ENCODE data around the gene SLC39A7. TPM values are rescaled to one million over a fixed set of nuclear protein-coding genes. Genes with fewer than 3 reads are reported as not detected.

Gene SLC39A7
- total RNA-seq, 6 experiments from 2014 or later: 215 to 240 (median 225) TPM

- peaks cover 12% of the 10 kb centered on the region for H3K9me3 Mint-ChIP-seq
- H3K4me3 Mint-ChIP-seq: no peak overlapping the region
- H3K27ac Mint-ChIP-seq: no peak overlapping the region
- DNase-seq: no peak
- H3K36me3 Mint-ChIP-seq (ENCODE audit: low read depth): peaks cover 7% of the 10 kb centered on the region
- peaks cover 33% of the 10 kb centered on the region for H3K27me3 Mint-ChIP-seq (ENCODE audit: insufficient read depth)
- TF ChIP-seq, protein P1, sequence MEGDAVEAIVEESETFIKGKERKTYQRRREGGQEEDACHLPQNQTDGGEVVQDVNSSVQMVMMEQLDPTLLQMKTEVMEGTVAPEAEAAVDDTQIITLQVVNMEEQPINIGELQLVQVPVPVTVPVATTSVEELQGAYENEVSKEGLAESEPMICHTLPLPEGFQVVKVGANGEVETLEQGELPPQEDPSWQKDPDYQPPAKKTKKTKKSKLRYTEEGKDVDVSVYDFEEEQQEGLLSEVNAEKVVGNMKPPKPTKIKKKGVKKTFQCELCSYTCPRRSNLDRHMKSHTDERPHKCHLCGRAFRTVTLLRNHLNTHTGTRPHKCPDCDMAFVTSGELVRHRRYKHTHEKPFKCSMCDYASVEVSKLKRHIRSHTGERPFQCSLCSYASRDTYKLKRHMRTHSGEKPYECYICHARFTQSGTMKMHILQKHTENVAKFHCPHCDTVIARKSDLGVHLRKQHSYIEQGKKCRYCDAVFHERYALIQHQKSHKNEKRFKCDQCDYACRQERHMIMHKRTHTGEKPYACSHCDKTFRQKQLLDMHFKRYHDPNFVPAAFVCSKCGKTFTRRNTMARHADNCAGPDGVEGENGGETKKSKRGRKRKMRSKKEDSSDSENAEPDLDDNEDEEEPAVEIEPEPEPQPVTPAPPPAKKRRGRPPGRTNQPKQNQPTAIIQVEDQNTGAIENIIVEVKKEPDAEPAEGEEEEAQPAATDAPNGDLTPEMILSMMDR (IDR thresholded peaks at IDR 0.05): no peak
- H3K4me1 Mint-ChIP-seq (ENCODE audit: low read depth): peaks cover 18% of the 10 kb centered on the region
These were observed 43.7 kb upstream of the SLC39A7 start for GRCh38 chr6:33156964-33157363.

- Mint-ChIP-seq H3K27ac (no peak overlapping the region), H3K4me1 (ENCODE audit: low read depth) (peaks cover 21% of the 10 kb centered on the region), H3K27me3 (ENCODE audit: insufficient read depth) (peaks cover 27% of the 10 kb centered on the region), H3K36me3 (ENCODE audit: low read depth) (no peaks in the 10 kb centered on the region), H3K4me3 (no peak overlapping the region), H3K9me3 (no peaks in the 10 kb centered on the region)
- TF ChIP-seq, protein P1 (IDR thresholded peaks at IDR 0.05): no peak
- DNase-seq: no peak
These were observed 40.6 kb upstream of the SLC39A7 start for GRCh38 chr6:33160096-33160495.

DNA sequence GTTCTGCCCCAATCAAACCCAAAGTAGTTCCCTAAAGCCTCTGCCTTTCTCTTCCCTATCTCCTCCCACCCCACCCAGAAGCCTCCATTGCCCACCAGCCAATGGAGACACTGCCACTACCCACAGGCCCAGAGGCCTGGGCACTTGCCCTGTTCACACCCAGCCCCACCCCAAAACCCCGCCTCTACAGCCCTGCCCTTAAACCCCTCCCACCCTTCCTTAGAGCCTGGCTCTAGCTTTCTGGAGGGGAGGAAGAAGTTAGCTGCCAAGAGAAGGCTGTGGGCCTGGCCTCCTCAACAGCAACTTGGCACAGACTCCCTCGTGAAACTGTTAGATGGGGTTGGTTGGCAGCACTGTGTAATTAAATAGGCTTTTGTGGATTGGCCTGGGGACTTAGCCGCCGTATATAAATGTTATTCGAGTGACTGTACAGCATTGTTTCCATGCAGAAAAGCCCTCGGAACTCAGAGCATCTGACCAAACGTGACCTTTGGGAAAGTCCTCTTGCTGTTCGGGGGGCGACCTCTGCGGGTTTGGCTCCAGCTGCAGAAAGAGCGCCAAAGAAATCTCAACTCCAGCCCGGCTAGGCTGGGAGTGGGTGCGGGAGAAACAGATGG is 39.8 kb upstream of the SLC39A7 start:
- H3K27ac Mint-ChIP-seq: peak overlapping the region; percentile 64
- DNase-seq: peak; percentile 92
- no peaks in the 10 kb centered on the region for H3K9me3 Mint-ChIP-seq
- peaks cover 21% of the 10 kb centered on the region for H3K4me1 Mint-ChIP-seq (ENCODE audit: low read depth)
- peaks cover 25% of the 10 kb centered on the region for H3K27me3 Mint-ChIP-seq (ENCODE audit: insufficient read depth)
- no peaks in the 10 kb centered on the region for H3K36me3 Mint-ChIP-seq (ENCODE audit: low read depth)
- H3K4me3 Mint-ChIP-seq: peak overlapping the region; percentile 83
- TF ChIP-seq, protein P1 (IDR thresholded peaks at IDR 0.05): no peak

GRCh38 chr6:33161354-33162331 is 39.0 kb upstream of the SLC39A7 start:
- Mint-ChIP-seq H3K36me3 (ENCODE audit: low read depth) (no peaks in the 10 kb centered on the region), H3K27ac (peak overlapping the region; percentile 64), H3K4me3 (peak overlapping the region; percentile 83), H3K4me1 (ENCODE audit: low read depth) (peaks cover 21% of the 10 kb centered on the region), H3K27me3 (ENCODE audit: insufficient read depth) (peaks cover 31% of the 10 kb centered on the region), H3K9me3 (no peaks in the 10 kb centered on the region)
- TF ChIP-seq, protein P1 (IDR thresholded peaks at IDR 0.05): peak; percentile 94
- DNase-seq: peak; percentile 53

GRCh38 chr6:33163540-33163939 is 37.1 kb upstream of the SLC39A7 start:
- Mint-ChIP-seq H3K4me1 (ENCODE audit: low read depth) (peaks cover 21% of the 10 kb centered on the region), H3K27me3 (ENCODE audit: insufficient read depth) (peaks cover 26% of the 10 kb centered on the region)
- TF ChIP-seq, protein P1 (IDR thresholded peaks at IDR 0.05): no peak

More at GRCh38 chr6:33163540-33163939, 37.1 kb upstream of the SLC39A7 start:
- Mint-ChIP-seq H3K36me3 (ENCODE audit: low read depth) (no peaks in the 10 kb centered on the region), H3K9me3 (no peaks in the 10 kb centered on the region), H3K4me3 (no peak overlapping the region), H3K27ac (no peak overlapping the region)
- DNase-seq: no peak

All from HFFc6 (cell line).